Heart left ventricle (tissue), 13 donors: ENCODE measurements around the gene HELZ.

Source experiments
- POLR2A ChIP-seq, 2 donors: fragments of 450-650 bp; IDR thresholded peaks; one replicate each; pipeline ENCODE4 v1.6.1; 2017; ENCODE audit warnings: antibody characterized with exemption in 2 of 2, mild to moderate bottlenecking in 2 of 2, moderate library complexity in 2 of 2
- TF ChIP-seq, protein P1 (sequence below), 12 donors: fragments of 200-600 bp; sonication (generic) in 4 of 12; IDR thresholded peaks; one replicate each; pipeline versions ENCODE4 v1.5.0 to v1.8.0; 2018 to 2022; ENCODE audit warnings: antibody characterized with exemption in 12 of 12, mild to moderate bottlenecking in 5 of 12
- donor health status: ischemic (EF 13 %, LVEDD 7.1; RV severe dilation, severe dysfunction).
- donor health status: DM: no; HTN: yes; CAD: no.
- donor health status: DM: no; HTN: no; CAD: no.
- donor health status: ischemic (EF 25% LVEDD 6.9; RV normal size, moderate dysfunction).
- donor health status: ischemic (EF 25% LVEDD 5.7; RV mildly dilated, moderate dysfunction).
- donor health status: ischemic (EF 35%, LVEDD 5.7; RV mildly dilated, moderate dysfunction).
- donor health status: nonischemic (EF 11% LVEDD 7.7; RV severe dilation, severe dysfunction).
- donor health status: DM: yes; HTN: yes; CAD: no.
- donor health status: PGD.
- donor health status: ischemic (EF 29% LVEDD 5.4; RV normal size, mild dysfunction).
- donor health status: nonischemic (EF 23%, LVEDD 6.1; RV moderate dilation, normal function).

DNA sequence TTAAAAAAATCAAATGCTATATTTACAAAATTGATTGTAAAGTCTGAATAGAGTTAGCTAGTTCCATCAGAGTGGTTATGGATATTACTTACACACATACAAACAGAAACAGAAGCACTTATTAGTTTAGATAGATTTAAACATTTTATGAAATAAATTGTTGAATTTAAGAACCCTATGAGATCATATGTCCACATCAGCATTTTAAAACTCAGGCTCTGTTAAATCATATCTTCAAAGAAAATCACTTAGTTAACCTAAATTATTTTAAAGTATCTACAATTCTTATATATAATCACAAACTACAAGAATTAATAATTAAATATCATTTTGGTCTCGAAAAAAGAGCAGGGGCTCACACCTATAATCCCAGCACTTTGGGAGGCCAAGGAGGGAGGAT is 42.5 kb downstream of the HELZ start:
- TF ChIP-seq, protein P1, sequence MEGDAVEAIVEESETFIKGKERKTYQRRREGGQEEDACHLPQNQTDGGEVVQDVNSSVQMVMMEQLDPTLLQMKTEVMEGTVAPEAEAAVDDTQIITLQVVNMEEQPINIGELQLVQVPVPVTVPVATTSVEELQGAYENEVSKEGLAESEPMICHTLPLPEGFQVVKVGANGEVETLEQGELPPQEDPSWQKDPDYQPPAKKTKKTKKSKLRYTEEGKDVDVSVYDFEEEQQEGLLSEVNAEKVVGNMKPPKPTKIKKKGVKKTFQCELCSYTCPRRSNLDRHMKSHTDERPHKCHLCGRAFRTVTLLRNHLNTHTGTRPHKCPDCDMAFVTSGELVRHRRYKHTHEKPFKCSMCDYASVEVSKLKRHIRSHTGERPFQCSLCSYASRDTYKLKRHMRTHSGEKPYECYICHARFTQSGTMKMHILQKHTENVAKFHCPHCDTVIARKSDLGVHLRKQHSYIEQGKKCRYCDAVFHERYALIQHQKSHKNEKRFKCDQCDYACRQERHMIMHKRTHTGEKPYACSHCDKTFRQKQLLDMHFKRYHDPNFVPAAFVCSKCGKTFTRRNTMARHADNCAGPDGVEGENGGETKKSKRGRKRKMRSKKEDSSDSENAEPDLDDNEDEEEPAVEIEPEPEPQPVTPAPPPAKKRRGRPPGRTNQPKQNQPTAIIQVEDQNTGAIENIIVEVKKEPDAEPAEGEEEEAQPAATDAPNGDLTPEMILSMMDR (IDR thresholded peaks at IDR 0.05), result no peak
- no peak for TF ChIP-seq POLR2A (IDR thresholded peaks at IDR 0.05)
